HepG2 (cell line): ENCODE measurements around the gene DAB2IP. TPM values are rescaled to one million over a fixed set of nuclear protein-coding genes. Genes with fewer than 3 reads are reported as not detected.

Experiments used
- FLYWCH1 ChIP-seq: sonication (generic); formaldehyde crosslinking; IDR thresholded peaks from 2 replicates; pipeline ENCODE4 v1.8.1; 2023; ENCODE audit warnings: mild to moderate bottlenecking, missing genetic modification reagents
- FOSL1 ChIP-seq: sonication (generic); formaldehyde crosslinking; IDR thresholded peaks from 2 replicates; pipeline ENCODE4 v1.9.0; 2021; ENCODE audit warnings: missing genetic modification reagents, borderline replicate concordance
- MAF1 ChIP-seq: sonication (generic); formaldehyde crosslinking; IDR thresholded peaks from 2 replicates; pipeline ENCODE4 v1.5.0; 2020; ENCODE audit warnings: missing genetic modification reagents, borderline replicate concordance
- MBNL3 ChIP-seq: fragments of 250-450 bp; sonication (Bioruptor Pico); conservative IDR thresholded peaks from 2 replicates; pipeline ENCODE4 v1.8.0; 2022; ENCODE audit warnings: mild to moderate bottlenecking, inconsistent platforms
- NCOA2 ChIP-seq: sonication (generic); formaldehyde crosslinking; IDR thresholded peaks from 2 replicates; pipeline ENCODE4 v1.8.0; 2022; ENCODE audit warnings: inconsistent platforms
- PTBP1 ChIP-seq: fragments of 200-400 bp; formaldehyde crosslinking; IDR thresholded peaks from 2 replicates; pipeline ENCODE4 v1.6.1; 2018; ENCODE audit warnings: low read length, low read depth; ENCODE audit not compliant: poor library complexity, severe bottlenecking
- STAG1 ChIP-seq: sonication (generic); formaldehyde crosslinking; IDR thresholded peaks from 2 replicates; pipeline ENCODE4 v1.4.0; 2020; ENCODE audit warnings: missing genetic modification reagents
- TBL1XR1 ChIP-seq: fragments of 150-350 bp; IDR thresholded peaks from 2 replicates; pipeline ENCODE4 v1.6.1; 2014; ENCODE audit warnings: borderline replicate concordance, low read length; ENCODE audit not compliant: partially characterized antibody
- TP53 ChIP-seq: sonication (generic); formaldehyde crosslinking; conservative IDR thresholded peaks from 2 replicates; pipeline ENCODE4 v1.4.0; 2020; ENCODE audit warnings: missing genetic modification reagents
- ZC3H13 ChIP-seq: sonication (generic); formaldehyde crosslinking; IDR thresholded peaks from 2 replicates; pipeline ENCODE4 v1.8.1; 2023; ENCODE audit warnings: mild to moderate bottlenecking, missing genetic modification reagents, moderate library complexity
- ZNF136 ChIP-seq: sonication (generic); formaldehyde crosslinking; IDR thresholded peaks from 2 replicates; pipeline ENCODE4 v1.8.1; 2022; ENCODE audit warnings: low read depth, mild to moderate bottlenecking, moderate library complexity, missing genetic modification reagents
- ZNF224 ChIP-seq: sonication (generic); formaldehyde crosslinking; IDR thresholded peaks from 2 replicates; pipeline ENCODE4 v1.5.0; 2020; ENCODE audit warnings: mild to moderate bottlenecking, missing genetic modification reagents
- ZNF232 ChIP-seq: sonication (generic); formaldehyde crosslinking; IDR thresholded peaks from 2 replicates; pipeline ENCODE4 v1.4.0; 2020; ENCODE audit warnings: missing genetic modification reagents, borderline replicate concordance
- ZNF263 ChIP-seq: sonication (generic); formaldehyde crosslinking; IDR thresholded peaks from 2 replicates; pipeline ENCODE4 v1.4.0; 2020; ENCODE audit warnings: missing genetic modification reagents
- ZNF460 ChIP-seq: sonication (generic); formaldehyde crosslinking; IDR thresholded peaks from 2 replicates; pipeline ENCODE4 v1.5.1; 2020; ENCODE audit warnings: missing genetic modification reagents, mild to moderate bottlenecking, borderline replicate concordance
- ZNF562 ChIP-seq: sonication (generic); formaldehyde crosslinking; IDR thresholded peaks from 2 replicates; pipeline ENCODE4 v1.8.0; 2022; ENCODE audit warnings: missing genetic modification reagents, borderline replicate concordance
- ZNF644 ChIP-seq: IDR thresholded peaks from 2 replicates; pipeline ENCODE4 v1.6.1; 2016; ENCODE audit warnings: low read depth
- ZNF781 ChIP-seq: sonication (generic); formaldehyde crosslinking; IDR thresholded peaks from 2 replicates; pipeline ENCODE4 v1.5.1; 2020; ENCODE audit warnings: borderline replicate concordance, mild to moderate bottlenecking, missing genetic modification reagents; ENCODE audit errors: not compliant biosample characterization
- ZSCAN30 ChIP-seq: sonication (generic); formaldehyde crosslinking; IDR thresholded peaks from 2 replicates; pipeline ENCODE4 v1.5.0; 2020; ENCODE audit warnings: mild to moderate bottlenecking, missing genetic modification reagents
- polyA plus RNA-seq, 8 experiments: library from polyadenylated mRNA; depleted of rRNA in 3 of 8; stranded (reverse) in 7 of 8; unstranded in 1 of 8; fragments of >200 nt; fragmentation: Illumina TruSeq in 4 of 8; extraction: Trizol in 4 of 8; gene quantifications; 2 replicates each; pipeline versions ENCODE4 v1.2.1 to v1.2.3, GENCODE V29; 2011 to 2016; ENCODE audit warnings: low read depth in 4 of 8, missing spikeins in 1 of 8, mixed read lengths in 1 of 8; ENCODE audit not compliant: insufficient read depth in 1 of 8
- total RNA-seq, 5 experiments: library from RNA; depleted of rRNA; stranded (reverse); fragments of >200 nt; fragmentation: Illumina TruSeq; extraction: Trizol; gene quantifications; 2 replicates each; pipeline ENCODE4 v1.2.3, GENCODE V29; 2016; ENCODE audit warnings: low read depth in 1 of 5
- TF ChIP-seq, protein P1 (sequence below): IDR thresholded peaks from 2 replicates; pipeline ENCODE4 v1.6.1; 2018; ENCODE audit warnings: missing genetic modification reagents, mild to moderate bottlenecking, missing compliant biosample characterization
- TF ChIP-seq, protein P2 (sequence below): sonication (generic); formaldehyde crosslinking; IDR thresholded peaks from 2 replicates; pipeline ENCODE4 v1.4.0; 2020; ENCODE audit warnings: missing genetic modification reagents
- TF ChIP-seq, protein P3 (sequence below): sonication (generic); formaldehyde crosslinking; IDR thresholded peaks from 2 replicates; pipeline ENCODE4 v1.4.0; 2020; ENCODE audit warnings: mild to moderate bottlenecking, missing genetic modification reagents
- TF ChIP-seq, protein P4 (sequence below): sonication (generic); formaldehyde crosslinking; IDR thresholded peaks from 2 replicates; pipeline ENCODE4 v1.8.1; 2022; ENCODE audit warnings: mild to moderate bottlenecking, missing genetic modification reagents

DAB2IP gene
- total and polyA plus RNA-seq, 2 of the 13 experiments (the other 11 are each of a cell fraction or from before 2014, with no cell fraction given): 25.3 to 37.9 TPM

DNA sequence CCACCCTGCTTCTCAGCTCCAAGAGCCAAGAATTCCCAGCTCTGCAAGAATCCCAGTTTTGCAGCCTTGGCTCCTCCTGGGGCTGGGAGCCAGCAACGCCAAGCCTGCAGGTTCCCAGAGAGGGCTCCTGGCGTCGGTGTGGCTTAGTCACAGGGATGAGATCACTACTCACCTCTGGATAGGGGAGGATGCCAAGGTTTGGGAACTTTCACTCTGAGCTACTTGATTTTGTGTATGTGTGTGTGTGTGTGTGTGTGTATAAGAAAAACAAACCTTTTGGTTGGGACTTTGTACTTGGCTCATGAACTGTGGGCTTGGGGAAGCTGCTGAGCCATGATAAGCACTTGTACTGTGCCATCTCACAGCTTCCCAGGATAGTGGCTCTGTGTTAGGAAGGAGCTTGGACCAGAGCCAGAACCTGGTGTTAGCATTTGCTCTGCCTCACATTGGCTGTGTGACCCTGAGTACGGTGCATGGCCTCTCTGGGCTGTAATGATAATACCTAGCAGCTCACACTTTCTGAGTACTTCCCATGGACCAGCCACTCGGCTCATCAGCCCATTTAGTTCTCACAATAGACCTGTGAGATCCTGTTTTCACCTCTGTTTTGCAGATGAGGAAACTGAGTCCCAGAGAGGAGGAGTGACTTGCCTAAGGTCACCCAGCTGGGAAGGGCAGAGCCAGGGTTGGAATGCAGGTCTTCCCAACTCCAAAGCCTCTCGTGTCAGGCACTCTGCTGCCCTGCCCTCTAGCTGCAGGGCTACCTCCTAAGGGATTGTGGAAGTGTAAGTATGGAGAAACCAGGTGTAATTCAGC lies 41.4 kb upstream of the DAB2IP start (continued):
- TF ChIP-seq TP53 (CRISPR knock-in tag) (no peak), PTBP1 (no peak), ZNF136 (CRISPR knock-in tag) (no peak), ZNF263 (CRISPR knock-in tag) (peak; percentile 25), FLYWCH1 (no peak), FOSL1 (CRISPR knock-in tag) (no peak), MAF1 (CRISPR knock-in tag) (no peak), STAG1 (no peak), ZNF460 (CRISPR knock-in tag) (no peak), ZNF562 (CRISPR knock-in tag) (no peak), ZC3H13 (CRISPR knock-in tag) (no peak), ZNF781 (no peak), ZNF644 (CRISPR knock-in tag) (no peak), MBNL3 (CRISPR knock-in tag) (no peak), ZNF224 (CRISPR knock-in tag) (no peak), NCOA2 (CRISPR knock-in tag) (peak; percentile 24; the same call in 1 of the 2 replicates), ZSCAN30 (CRISPR knock-in tag) (no peak), TBL1XR1 (no peak), ZNF232 (CRISPR knock-in tag) (no peak)
- TF ChIP-seq, protein P1, sequence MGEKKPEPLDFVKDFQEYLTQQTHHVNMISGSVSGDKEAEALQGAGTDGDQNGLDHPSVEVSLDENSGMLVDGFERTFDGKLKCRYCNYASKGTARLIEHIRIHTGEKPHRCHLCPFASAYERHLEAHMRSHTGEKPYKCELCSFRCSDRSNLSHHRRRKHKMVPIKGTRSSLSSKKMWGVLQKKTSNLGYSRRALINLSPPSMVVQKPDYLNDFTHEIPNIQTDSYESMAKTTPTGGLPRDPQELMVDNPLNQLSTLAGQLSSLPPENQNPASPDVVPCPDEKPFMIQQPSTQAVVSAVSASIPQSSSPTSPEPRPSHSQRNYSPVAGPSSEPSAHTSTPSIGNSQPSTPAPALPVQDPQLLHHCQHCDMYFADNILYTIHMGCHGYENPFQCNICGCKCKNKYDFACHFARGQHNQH (CRISPR knock-in tag): peak; percentile 33; the same call in 1 of the 2 replicates
- TF ChIP-seq, protein P2, sequence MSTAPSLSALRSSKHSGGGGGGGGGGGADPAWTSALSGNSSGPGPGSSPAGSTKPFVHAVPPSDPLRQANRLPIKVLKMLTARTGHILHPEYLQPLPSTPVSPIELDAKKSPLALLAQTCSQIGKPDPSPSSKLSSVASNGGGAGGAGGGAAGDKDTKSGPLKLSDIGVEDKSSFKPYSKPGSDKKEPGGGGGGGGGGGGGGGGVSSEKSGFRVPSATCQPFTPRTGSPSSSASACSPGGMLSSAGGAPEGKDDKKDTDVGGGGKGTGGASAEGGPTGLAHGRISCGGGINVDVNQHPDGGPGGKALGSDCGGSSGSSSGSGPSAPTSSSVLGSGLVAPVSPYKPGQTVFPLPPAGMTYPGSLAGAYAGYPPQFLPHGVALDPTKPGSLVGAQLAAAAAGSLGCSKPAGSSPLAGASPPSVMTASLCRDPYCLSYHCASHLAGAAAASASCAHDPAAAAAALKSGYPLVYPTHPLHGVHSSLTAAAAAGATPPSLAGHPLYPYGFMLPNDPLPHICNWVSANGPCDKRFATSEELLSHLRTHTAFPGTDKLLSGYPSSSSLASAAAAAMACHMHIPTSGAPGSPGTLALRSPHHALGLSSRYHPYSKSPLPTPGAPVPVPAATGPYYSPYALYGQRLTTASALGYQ: no peak
- TF ChIP-seq, protein P3, sequence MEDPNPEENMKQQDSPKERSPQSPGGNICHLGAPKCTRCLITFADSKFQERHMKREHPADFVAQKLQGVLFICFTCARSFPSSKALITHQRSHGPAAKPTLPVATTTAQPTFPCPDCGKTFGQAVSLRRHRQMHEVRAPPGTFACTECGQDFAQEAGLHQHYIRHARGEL (CRISPR knock-in tag): no peak
- TF ChIP-seq, protein P4, sequence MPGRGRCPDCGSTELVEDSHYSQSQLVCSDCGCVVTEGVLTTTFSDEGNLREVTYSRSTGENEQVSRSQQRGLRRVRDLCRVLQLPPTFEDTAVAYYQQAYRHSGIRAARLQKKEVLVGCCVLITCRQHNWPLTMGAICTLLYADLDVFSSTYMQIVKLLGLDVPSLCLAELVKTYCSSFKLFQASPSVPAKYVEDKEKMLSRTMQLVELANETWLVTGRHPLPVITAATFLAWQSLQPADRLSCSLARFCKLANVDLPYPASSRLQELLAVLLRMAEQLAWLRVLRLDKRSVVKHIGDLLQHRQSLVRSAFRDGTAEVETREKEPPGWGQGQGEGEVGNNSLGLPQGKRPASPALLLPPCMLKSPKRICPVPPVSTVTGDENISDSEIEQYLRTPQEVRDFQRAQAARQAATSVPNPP (CRISPR knock-in tag): no peak
